GM19099 (cell line): Measurements from ENCODE around the gene ABHD8.

ENCODE experiments used
- POLR2A ChIP-seq: IDR thresholded peaks from 3 replicates; pipeline ENCODE4 v1.6.1; 2011; ENCODE audit warnings: low read depth; ENCODE audit not compliant: insufficient read length; ENCODE audit errors: extremely low read depth

ABHD8 gene

GRCh38 chr19:17327654-17328516 is 24.7 kb upstream of the ABHD8 start:
- TF ChIP-seq POLR2A, result no peak

- TF ChIP-seq POLR2A, result no peak
Measured at GRCh38 chr19:17327068-17327653, 23.9 kb upstream of the ABHD8 start.

GRCh38 chr19:17326595-17326966 is 23.4 kb upstream of the ABHD8 start:
- no peak for TF ChIP-seq POLR2A

- TF ChIP-seq POLR2A, result no peak
Measured at GRCh38 chr19:17325881-17326594, 22.8 kb upstream of the ABHD8 start.

- no peak for TF ChIP-seq POLR2A
Measured at GRCh38 chr19:17325133-17325532, 21.9 kb upstream of the ABHD8 start.

GRCh38 chr19:17324357-17325114 is 21.3 kb upstream of the ABHD8 start:
- no peak for TF ChIP-seq POLR2A

- TF ChIP-seq POLR2A, result no peak
Measured at GRCh38 chr19:17323964-17324332, 20.7 kb upstream of the ABHD8 start.

GRCh38 chr19:17323300-17323963 is 20.2 kb upstream of the ABHD8 start:
- TF ChIP-seq POLR2A, result no peak

GRCh38 chr19:17322854-17323253 is 19.6 kb upstream of the ABHD8 start:
- TF ChIP-seq POLR2A, result no peak

- TF ChIP-seq POLR2A, result no peak
Measured at GRCh38 chr19:17321655-17322489, 18.6 kb upstream of the ABHD8 start.

GRCh38 chr19:17320435-17320834 is 17.2 kb upstream of the ABHD8 start:
- no peak for TF ChIP-seq POLR2A

GRCh38 chr19:17319473-17320238 is 16.4 kb upstream of the ABHD8 start:
- no peak for TF ChIP-seq POLR2A

GRCh38 chr19:17318966-17319365 is 15.7 kb upstream of the ABHD8 start:
- TF ChIP-seq POLR2A, result no peak

GRCh38 chr19:17314007-17314593 is 10.9 kb upstream of the ABHD8 start:
- no peak for TF ChIP-seq POLR2A
